GM18951 (cell line): Measurements from ENCODE around the gene LRIG1.

Experiments used
- POLR2A ChIP-seq: IDR thresholded peaks from 4 replicates; pipeline ENCODE4 v1.6.1; 2011; ENCODE audit warnings: mild to moderate bottlenecking; ENCODE audit not compliant: insufficient read length, insufficient read depth; ENCODE audit errors: extremely low read depth
- in situ Hi-C: fragments of 300-500 bp; cut with MboI; formaldehyde crosslinking; loops from one replicate; pipeline ENCODE4 v1.12.0; 2022; ENCODE audit warnings: low sequenced_read_pairs, mixed read lengths, inconsistent platforms; ENCODE audit not compliant: unreplicated experiment

The LRIG1 gene

DNA sequence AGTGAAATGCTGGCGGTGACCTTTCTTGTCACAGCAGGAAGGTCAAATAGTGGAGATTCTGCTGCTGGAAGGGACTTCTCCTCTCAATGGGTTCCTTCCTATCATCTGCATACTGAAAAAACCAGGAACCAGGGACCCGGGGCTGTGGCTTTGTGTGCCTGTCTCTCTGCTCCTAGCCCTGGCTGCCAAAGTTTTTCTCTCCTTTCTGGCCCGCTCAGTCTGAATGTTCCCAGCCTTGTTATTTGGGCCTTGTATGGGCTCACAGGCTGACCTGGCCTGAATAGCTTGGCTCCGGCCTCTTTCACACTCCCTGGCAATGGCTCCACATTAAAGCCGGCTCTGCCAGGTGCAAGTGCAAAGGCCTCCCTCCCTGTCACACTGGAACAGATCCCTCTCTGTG is 94.7 kb downstream of the LRIG1 start:
- TF ChIP-seq POLR2A: no peak
- in situ Hi-C loops: loop anchor here (25.0 kb wide), 1 partner anchor 406 kb away; no protein-coding TSS in a partner anchor

DNA sequence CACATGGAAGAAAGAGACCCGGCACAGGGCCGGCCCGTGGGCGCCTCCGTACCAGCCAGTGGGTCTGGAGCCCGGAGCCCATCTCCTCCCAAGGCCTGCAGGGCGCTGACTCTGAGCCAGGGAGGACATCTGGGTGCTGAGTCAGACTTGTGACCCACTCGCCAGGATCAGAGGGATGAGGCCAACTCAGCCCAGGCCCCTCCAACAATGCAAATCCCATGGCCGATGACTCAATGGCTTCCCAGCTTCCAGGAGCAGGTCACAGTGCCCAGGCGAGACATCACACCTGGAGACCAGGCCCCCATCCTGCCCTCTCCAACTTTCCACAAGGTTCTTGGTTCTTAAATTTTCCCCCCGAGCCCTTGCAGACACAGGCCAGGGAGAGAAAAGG is 95.1 kb downstream of the LRIG1 start:
- in situ Hi-C loops: loop anchor here (25.0 kb wide), 1 partner anchor 407 kb away; no protein-coding TSS in a partner anchor
- no peak for TF ChIP-seq POLR2A

GRCh38 chr3:66404903-66405700 is 95.7 kb downstream of the LRIG1 start:
- no peak for TF ChIP-seq POLR2A
- in situ Hi-C loops: loop anchor here (25.0 kb wide), 1 partner anchor 407 kb away; no protein-coding TSS in a partner anchor

DNA sequence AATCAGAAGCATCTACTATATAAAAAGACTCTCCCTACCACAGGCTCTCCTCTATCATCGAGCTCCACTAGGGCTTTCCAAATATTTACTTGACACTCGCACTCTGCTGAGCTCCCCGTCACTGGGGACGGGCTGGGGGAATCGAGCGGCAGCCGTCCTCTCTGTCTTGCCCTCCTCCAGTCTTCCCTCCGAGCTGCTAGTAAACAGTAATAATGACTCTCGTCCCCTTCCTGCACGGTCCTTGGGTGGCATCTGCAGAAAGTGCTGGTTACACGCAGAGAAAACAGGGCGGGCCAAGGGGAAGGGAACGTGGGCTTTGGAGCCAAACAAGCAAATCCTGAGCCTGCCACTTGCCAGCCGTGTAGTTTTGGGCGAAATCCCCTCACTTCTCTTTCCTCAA is 96.6 kb downstream of the LRIG1 start:
- TF ChIP-seq POLR2A: no peak
- in situ Hi-C loops: loop anchor here (25.0 kb wide), 1 partner anchor 408 kb away; no protein-coding TSS in a partner anchor

GRCh38 chr3:66403323-66403990 is 97.4 kb downstream of the LRIG1 start:
- no peak for TF ChIP-seq POLR2A
- in situ Hi-C loops: loop anchor here (25.0 kb wide), 1 partner anchor 409 kb away; no protein-coding TSS in a partner anchor

GRCh38 chr3:66402596-66403290 is 98.1 kb downstream of the LRIG1 start:
- in situ Hi-C loops: loop anchor here (25.0 kb wide), 1 partner anchor 410 kb away; no protein-coding TSS in a partner anchor
- no peak for TF ChIP-seq POLR2A

DNA sequence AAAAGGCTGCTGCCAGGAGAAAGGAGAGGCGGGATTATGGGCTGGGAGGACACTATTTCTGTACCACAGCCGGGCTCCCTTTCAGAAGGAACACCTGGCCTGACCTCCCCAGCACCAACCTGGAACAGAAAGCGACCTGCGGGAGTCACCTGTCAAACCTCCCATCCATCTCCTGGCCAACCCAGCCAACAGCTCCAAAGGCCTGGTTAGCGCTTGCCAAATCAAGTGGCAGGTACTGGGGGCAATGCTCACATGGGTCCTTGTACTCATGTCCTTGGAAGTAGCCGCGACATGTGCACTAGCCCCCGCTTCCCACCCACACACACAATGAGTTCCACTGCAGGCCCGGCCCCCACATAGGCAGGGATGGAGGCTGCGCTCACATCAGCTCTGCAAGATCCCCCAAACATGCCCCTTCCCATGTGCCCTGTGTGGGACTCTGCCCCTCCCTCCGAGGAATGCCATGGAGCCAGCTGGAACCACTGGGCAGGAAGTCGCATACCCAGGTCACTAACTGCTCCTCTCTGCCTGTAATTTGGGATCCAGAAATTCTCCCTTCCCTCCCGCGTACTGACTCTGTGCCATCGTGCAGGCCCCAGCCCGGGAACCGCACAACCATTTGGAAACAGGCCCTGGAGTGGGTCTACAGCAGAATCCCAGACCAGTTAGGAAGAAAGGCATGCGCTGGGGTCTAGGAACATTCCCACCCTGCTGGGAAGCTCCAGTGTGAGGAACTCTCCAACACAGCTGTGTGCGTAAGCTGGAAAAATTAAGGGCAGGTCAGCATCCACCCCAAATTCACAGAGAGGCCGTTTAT is 98.9 kb downstream of the LRIG1 start:
- no peak for TF ChIP-seq POLR2A
- in situ Hi-C loops: loop anchor here (25.0 kb wide), 1 partner anchor 410 kb away; no protein-coding TSS in a partner anchor

GRCh38 chr3:66401157-66401550 is 99.7 kb downstream of the LRIG1 start:
- TF ChIP-seq POLR2A: no peak
- in situ Hi-C loops: loop anchor here (25.0 kb wide), 1 partner anchor 411 kb away; no protein-coding TSS in a partner anchor

- TF ChIP-seq POLR2A: no peak
- in situ Hi-C loops: loop anchor here (25.0 kb wide), 1 partner anchor 412 kb away; no protein-coding TSS in a partner anchor
These were observed 100.2 kb downstream of the LRIG1 start for GRCh38 chr3:66400411-66401156.

- no peak for TF ChIP-seq POLR2A
- in situ Hi-C loops: loop anchor here (25.0 kb wide), 2 partner anchors 112 to 413 kb away; no protein-coding TSS in a partner anchor
These were observed 101.1 kb downstream of the LRIG1 start for GRCh38 chr3:66399529-66400232.
